HG03039 (cell line): Measurements from ENCODE around the gene GSKIP.
"Not testable (repeated sequence)": the region's sequence is repeated elsewhere in the genome, so short reads cannot be mapped to it uniquely, and the experiment has no call there.

Experiments
- ATAC-seq: cut with Tn5 transposase; IDR thresholded peaks from one replicate; pipeline ENCODE4 v1.9.1; 2021; ENCODE audit warnings: mild to moderate bottlenecking, moderate library complexity; ENCODE audit not compliant: unreplicated experiment

GSKIP gene

GRCh38 chr14:96362965-96363750, at the start of gene GSKIP, which contains the start of gene ATG2B:
Gene GSKIP (plus strand): TSS chr14:96363526. CDS start chr14:96382248, 18,722 bp downstream.
Gene ATG2B (minus strand): TSS chr14:96363341. CDS start chr14:96362976, 365 bp downstream.
- peak; percentile 64 for ATAC-seq

GRCh38 chr14:96316087-96316486, 47.2 kb upstream of the GSKIP start:
- no peak for ATAC-seq

- no peak for ATAC-seq
Observed at GRCh38 chr14:96318836-96319235, 44.5 kb upstream of the GSKIP start.

- ATAC-seq, result no peak
Observed at GRCh38 chr14:96320605-96321004, 42.7 kb upstream of the GSKIP start.

- ATAC-seq, result no peak
Observed at GRCh38 chr14:96324219-96324618, 39.1 kb upstream of the GSKIP start.

GRCh38 chr14:96338551-96338950, 24.8 kb upstream of the GSKIP start:
- ATAC-seq, result no peak

- ATAC-seq, result no peak
Observed at GRCh38 chr14:96341323-96341722, 22.0 kb upstream of the GSKIP start.

- ATAC-seq, result no peak
Observed at GRCh38 chr14:96345669-96346068, 17.7 kb upstream of the GSKIP start.

- ATAC-seq, result not testable (repeated sequence)
Observed at GRCh38 chr14:96347957-96348356, 15.4 kb upstream of the GSKIP start.

GRCh38 chr14:96349286-96350075, 13.8 kb upstream of the GSKIP start:
- no peak for ATAC-seq

- ATAC-seq, result no peak
Observed at GRCh38 chr14:96351986-96352385, 11.3 kb upstream of the GSKIP start.

GRCh38 chr14:96352708-96353107, 10.6 kb upstream of the GSKIP start:
- ATAC-seq, result no peak

- no peak for ATAC-seq
Observed at GRCh38 chr14:96354246-96354645, 9.1 kb upstream of the GSKIP start.

GRCh38 chr14:96357216-96357615, 6.1 kb upstream of the GSKIP start:
- no peak for ATAC-seq

- no peak for ATAC-seq
Observed at GRCh38 chr14:96359959-96360358, 3.4 kb upstream of the GSKIP start.

- ATAC-seq, result peak; percentile 9
Observed at GRCh38 chr14:96362071-96362964, 1.0 kb upstream of the GSKIP start.

- ATAC-seq, result peak; percentile 23
Observed at GRCh38 chr14:96363751-96364336, 518 bp downstream of the GSKIP start.

- ATAC-seq, result no peak
Observed at GRCh38 chr14:96364962-96365361, 1.6 kb downstream of the GSKIP start.

GRCh38 chr14:96368534-96368933, 5.2 kb downstream of the GSKIP start:
- no peak for ATAC-seq

- no peak for ATAC-seq
Observed at GRCh38 chr14:96370528-96370927, 7.2 kb downstream of the GSKIP start.

- ATAC-seq, result no peak
Observed at GRCh38 chr14:96373538-96373937, 10.2 kb downstream of the GSKIP start.
